GM19467 (cell line): ENCODE results near the gene KCNJ12.
"Not testable (repeated sequence)": the region's sequence is repeated elsewhere in the genome, so short reads cannot be mapped to it uniquely, and the experiment has no call there.

Experiments used
- ATAC-seq: cut with Tn5 transposase; IDR thresholded peaks from one replicate; pipeline ENCODE4 v1.9.1; 2021; ENCODE audit warnings: mild to moderate bottlenecking, moderate library complexity; ENCODE audit not compliant: unreplicated experiment

The KCNJ12 gene

GRCh38 chr17:21404956-21405731 lies 29.0 kb downstream of the KCNJ12 start:
- not testable (repeated sequence) for ATAC-seq

DNA sequence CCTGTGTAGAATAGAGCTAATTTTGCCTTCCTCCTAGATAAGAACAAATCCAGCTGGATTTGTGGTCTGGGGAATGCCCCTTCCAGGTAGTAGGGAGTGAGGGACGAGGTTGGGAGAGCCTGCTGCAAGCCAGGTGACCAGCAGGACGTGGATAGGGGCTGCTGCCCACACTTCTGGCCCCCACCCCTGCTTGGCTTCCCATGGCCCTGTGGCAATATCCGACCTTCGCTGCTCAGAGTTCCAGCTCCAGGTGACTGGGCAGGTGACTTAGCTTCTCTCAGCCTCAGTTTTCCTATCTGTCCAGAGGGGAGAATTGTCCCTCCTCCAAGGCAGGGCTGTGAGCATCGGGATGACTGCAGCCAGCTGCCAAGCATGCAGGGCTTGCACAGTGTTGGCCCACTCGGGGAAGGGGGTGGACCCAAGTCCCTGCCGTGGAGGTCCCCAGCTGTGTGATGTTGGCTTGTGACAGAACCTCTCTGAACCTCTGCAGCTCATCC lies 29.8 kb downstream of the KCNJ12 start:
- ATAC-seq = not testable (repeated sequence)

GRCh38 chr17:21406616-21407404 lies 30.7 kb downstream of the KCNJ12 start:
- not testable (repeated sequence) for ATAC-seq

GRCh38 chr17:21407752-21408151 lies 31.6 kb downstream of the KCNJ12 start:
- not testable (repeated sequence) for ATAC-seq

DNA sequence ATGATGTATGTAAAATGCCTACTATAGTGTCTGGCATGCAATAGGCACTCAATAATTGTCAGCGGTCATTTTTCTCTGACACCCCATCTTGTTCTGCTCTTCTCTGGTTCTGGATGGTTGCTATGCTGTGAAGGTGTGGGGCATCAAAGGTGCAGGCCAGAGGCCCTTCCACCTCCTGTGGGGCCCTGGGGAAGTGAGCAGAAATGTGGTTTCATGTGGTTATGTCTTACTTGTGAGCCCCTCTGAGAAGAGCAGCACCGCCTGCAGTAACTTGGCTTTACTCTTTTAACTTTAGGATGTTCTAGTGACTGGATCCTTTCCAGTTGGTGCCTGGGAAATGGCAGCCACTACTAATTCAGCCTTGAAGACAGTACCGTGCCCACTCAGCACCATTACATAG lies 32.1 kb downstream of the KCNJ12 start:
- not testable (repeated sequence) for ATAC-seq

GRCh38 chr17:21408766-21409300 lies 32.7 kb downstream of the KCNJ12 start:
- not testable (repeated sequence) for ATAC-seq

- not testable (repeated sequence) for ATAC-seq
Observed at GRCh38 chr17:21409388-21409787, 33.2 kb downstream of the KCNJ12 start.

GRCh38 chr17:21409971-21410370 lies 33.8 kb downstream of the KCNJ12 start:
- not testable (repeated sequence) for ATAC-seq

GRCh38 chr17:21410371-21410770 lies 34.2 kb downstream of the KCNJ12 start:
- not testable (repeated sequence) for ATAC-seq

GRCh38 chr17:21410906-21411678 lies 34.9 kb downstream of the KCNJ12 start:
- ATAC-seq = not testable (repeated sequence)

DNA sequence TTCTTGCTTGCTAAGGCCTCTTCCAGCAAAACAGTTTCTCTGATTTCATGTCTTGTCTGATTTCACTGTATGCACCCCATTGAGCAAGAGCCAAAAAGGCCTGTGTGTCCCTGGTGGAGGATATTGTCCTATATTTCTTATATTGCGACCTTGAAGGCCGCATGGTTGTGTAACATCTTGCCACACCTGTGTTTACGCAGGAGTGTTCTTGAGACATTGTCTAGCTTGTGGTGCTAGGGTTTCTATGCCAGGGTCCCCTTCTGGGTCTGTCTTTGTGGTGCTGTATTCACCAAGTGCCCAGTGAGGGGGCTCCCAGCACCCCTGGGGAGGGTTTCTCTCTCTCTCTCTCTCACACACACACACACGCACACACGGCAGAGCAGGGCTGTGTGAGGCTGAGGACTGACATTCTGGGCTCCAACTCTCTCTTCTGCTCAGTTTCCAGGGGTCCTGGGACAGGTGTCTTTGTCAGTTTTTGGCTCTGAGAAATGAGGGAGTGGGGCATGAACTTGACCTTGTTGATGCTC lies 35.6 kb downstream of the KCNJ12 start:
- not testable (repeated sequence) for ATAC-seq

- not testable (repeated sequence) for ATAC-seq
Observed at GRCh38 chr17:21412207-21412681, 36.1 kb downstream of the KCNJ12 start.

DNA sequence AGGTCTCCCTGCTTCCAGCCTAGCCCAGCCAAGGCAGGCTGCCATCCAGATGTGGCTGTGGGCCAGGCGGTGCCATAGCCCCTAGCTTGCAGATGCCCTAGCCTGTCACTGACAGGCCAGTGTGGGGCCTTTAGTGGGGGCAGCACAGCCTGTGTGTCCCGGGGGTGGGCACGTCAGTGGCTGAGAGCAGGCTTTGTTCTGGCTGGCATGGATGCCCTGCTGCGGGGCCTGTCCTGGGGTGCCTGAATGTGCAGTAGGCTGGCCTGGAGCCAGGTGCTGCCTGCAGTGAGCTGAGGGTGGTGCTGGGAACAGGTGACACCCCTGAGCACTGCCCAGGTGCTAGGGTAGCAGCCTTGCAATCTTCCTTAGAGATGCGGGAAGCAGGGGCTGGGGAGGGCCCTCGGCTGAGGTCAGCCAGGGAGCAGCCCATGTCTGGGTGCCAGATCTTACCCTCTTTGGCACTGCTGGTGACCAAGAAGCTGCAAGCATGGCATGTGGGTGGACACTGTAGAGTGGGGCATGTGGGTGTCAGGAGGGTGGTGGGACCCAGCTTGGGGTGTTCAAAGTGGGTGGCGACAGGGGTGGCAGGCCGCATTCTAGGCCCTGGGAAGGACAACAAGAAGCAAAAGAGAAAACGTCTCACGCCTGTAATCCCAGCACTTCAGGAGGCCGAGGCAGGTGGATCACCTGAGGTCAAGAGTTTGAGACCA lies 37.6 kb downstream of the KCNJ12 start:
- not testable (repeated sequence) for ATAC-seq

DNA sequence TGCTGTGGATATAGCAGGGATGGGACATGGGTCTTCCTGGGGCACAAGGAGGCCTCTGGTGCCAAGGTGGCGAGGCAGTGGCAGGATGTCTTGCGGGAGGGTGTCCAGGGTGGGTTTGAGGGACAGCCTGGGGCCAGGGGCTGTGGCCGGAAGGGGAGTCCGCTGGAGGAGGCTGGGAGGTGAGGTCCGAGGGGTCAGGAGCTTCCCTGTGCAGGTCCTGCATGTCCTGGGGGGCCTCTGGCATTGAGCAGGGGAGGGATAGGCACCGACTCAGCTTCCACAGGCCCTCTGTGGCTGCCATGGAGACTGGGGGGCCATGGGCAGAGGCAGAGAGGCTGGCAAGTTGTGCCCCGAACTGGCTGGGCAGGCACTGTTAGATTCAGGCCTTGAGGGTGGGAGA lies 38.5 kb downstream of the KCNJ12 start:
- ATAC-seq = not testable (repeated sequence)

- ATAC-seq = not testable (repeated sequence)
Observed at GRCh38 chr17:21415166-21415990, 39.2 kb downstream of the KCNJ12 start.

- ATAC-seq = not testable (repeated sequence)
Observed at GRCh38 chr17:21416471-21416981, 40.4 kb downstream of the KCNJ12 start.

GRCh38 chr17:21417349-21417748 lies 41.2 kb downstream of the KCNJ12 start:
- ATAC-seq = not testable (repeated sequence)

DNA sequence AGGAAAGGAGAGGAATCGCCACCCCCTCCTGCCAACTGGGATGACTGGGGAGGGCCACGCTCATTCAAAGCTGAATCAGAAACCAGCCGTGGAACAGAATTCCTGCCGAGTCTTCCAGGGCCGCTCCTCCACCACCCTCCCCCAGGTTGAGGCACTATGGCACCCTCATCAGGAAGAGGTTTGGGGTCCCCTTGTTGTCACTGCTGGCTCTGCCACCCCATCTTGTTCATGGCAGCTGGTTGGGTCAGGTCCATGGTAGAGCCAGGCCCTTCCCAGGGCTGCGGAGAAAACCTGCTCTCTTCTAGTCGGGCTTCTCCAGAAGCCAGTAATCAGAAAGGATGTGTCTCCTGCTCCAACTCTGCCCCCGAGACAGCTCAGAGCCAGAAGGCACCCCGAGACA lies 41.8 kb downstream of the KCNJ12 start:
- ATAC-seq = no peak
